Loucy (cell line): ENCODE results near the gene MAP3K7CL.

Source experiments
- H2AFZ ChIP-seq: fragments of 200-600 bp; sonication (generic); 2 replicates; pipeline ENCODE4 v1.6.0; 2016; ENCODE audit warnings: antibody characterized with exemption, mild to moderate bottlenecking, low read length, moderate library complexity
- H3F3A ChIP-seq: fragments of 200-600 bp; 2 replicates; pipeline ENCODE4 v1.6.0; 2016; ENCODE audit warnings: antibody characterized with exemption, low read depth, mild to moderate bottlenecking
- H3K27me3 ChIP-seq: fragments of 200-600 bp; sonication (generic); 2 replicates; pipeline ENCODE4 v1.6.1; 2014; ENCODE audit warnings: low read length, mild to moderate bottlenecking; ENCODE audit not compliant: insufficient read depth, poor library complexity, severe bottlenecking
- H3K36me3 ChIP-seq: fragments of 200-600 bp; sonication (generic); 2 replicates; pipeline ENCODE4 v1.6.1; 2016; ENCODE audit warnings: low read length; ENCODE audit not compliant: insufficient read depth
- H3K4me1 ChIP-seq: fragments of 200-600 bp; sonication (generic); 2 replicates; pipeline ENCODE4 v1.5.1; 2014; ENCODE audit warnings: low read length, mild to moderate bottlenecking; ENCODE audit not compliant: insufficient read depth, poor library complexity, severe bottlenecking
- H3K4me2 ChIP-seq: fragments of 200-600 bp; sonication (generic); 2 replicates; pipeline ENCODE4 v1.6.0; 2014; ENCODE audit warnings: antibody characterized with exemption, low read length, low read depth, mild to moderate bottlenecking; ENCODE audit not compliant: poor library complexity, severe bottlenecking
- H3K4me3 ChIP-seq: fragments of 200-600 bp; sonication (generic); 2 replicates; pipeline ENCODE4 v1.5.1; 2014; ENCODE audit warnings: low read length, mild to moderate bottlenecking, mixed read lengths; ENCODE audit not compliant: poor library complexity, severe bottlenecking
- H3K79me2 ChIP-seq: fragments of 200-600 bp; sonication (generic); 2 replicates; pipeline ENCODE4 v1.6.1; 2014; ENCODE audit warnings: low read length; ENCODE audit not compliant: insufficient read depth
- H3K9ac ChIP-seq: fragments of 200-600 bp; sonication (generic); 2 replicates; pipeline ENCODE4 v1.6.0; 2014; ENCODE audit warnings: mild to moderate bottlenecking, low read depth, low read length, moderate library complexity; ENCODE audit not compliant: poor library complexity, severe bottlenecking
- H3K9me2 ChIP-seq: fragments of 200-600 bp; sonication (generic); replicated peaks from 2 replicates; pipeline ENCODE4 v1.6.1; 2016; ENCODE audit warnings: low read depth, low read length, mixed read lengths
- H3K9me3 ChIP-seq: fragments of 200-600 bp; sonication (generic); 2 replicates; pipeline ENCODE4 v1.6.1; 2014; ENCODE audit warnings: mild to moderate bottlenecking, antibody characterized with exemption, low read length, low read depth; ENCODE audit not compliant: insufficient read depth
- H4K20me1 ChIP-seq: fragments of 200-600 bp; sonication (generic); 2 replicates; pipeline ENCODE4 v1.6.0; 2014; ENCODE audit warnings: antibody characterized with exemption, low read length, mild to moderate bottlenecking; ENCODE audit not compliant: insufficient read depth, poor library complexity, severe bottlenecking
- EZH2phosphoT487 ChIP-seq: fragments of 200-600 bp; IDR thresholded peaks from 2 replicates; pipeline ENCODE4 v1.6.1; 2018; ENCODE audit warnings: antibody characterized with exemption, mild to moderate bottlenecking, moderate library complexity, borderline replicate concordance
- TF ChIP-seq, protein P1 (sequence below): fragments of 200-600 bp; sonication (generic); conservative IDR thresholded peaks from 2 replicates; pipeline ENCODE4 v1.5.1; 2014; ENCODE audit warnings: mild to moderate bottlenecking, antibody characterized with exemption, low read length

Gene MAP3K7CL

DNA sequence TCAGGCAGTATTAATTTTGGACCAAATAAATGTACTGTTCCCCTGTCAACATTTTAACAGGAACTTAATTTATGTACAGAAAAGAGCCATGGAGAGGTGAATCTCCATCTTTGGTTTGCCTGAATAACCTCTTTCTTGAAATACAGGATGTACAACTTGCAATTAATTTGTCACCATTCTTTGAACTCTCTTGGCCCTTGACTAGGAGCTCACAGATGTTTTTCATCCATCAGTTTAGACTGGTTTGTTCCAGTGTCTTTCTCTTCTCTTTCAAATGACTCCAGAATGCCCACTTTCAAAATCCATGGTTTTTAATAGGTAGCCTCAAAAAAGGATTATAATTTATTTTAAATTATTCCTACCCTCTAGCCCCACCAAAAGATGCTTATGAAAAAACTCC lies 5.0 kb downstream of the MAP3K7CL start:
- no peaks in the 10 kb centered on the region for H3K9me3 ChIP-seq
- H3K9me2 ChIP-seq = no peaks in the 10 kb centered on the region
- H3K27me3 ChIP-seq = no peaks in the 10 kb centered on the region
- no peaks in the 10 kb centered on the region for H3K36me3 ChIP-seq
- no peaks in the 10 kb centered on the region for H3K79me2 ChIP-seq
- H3K4me2 ChIP-seq = no peak overlapping the region
- H4K20me1 ChIP-seq = no peaks in the 10 kb centered on the region
- H3K4me3 ChIP-seq = no peak overlapping the region
- no peak overlapping the region for H2AFZ ChIP-seq
- H3F3A ChIP-seq = no peaks in the 10 kb centered on the region
- H3K4me1 ChIP-seq = no peaks in the 10 kb centered on the region
- no peak overlapping the region for H3K9ac ChIP-seq
- TF ChIP-seq, protein P1, sequence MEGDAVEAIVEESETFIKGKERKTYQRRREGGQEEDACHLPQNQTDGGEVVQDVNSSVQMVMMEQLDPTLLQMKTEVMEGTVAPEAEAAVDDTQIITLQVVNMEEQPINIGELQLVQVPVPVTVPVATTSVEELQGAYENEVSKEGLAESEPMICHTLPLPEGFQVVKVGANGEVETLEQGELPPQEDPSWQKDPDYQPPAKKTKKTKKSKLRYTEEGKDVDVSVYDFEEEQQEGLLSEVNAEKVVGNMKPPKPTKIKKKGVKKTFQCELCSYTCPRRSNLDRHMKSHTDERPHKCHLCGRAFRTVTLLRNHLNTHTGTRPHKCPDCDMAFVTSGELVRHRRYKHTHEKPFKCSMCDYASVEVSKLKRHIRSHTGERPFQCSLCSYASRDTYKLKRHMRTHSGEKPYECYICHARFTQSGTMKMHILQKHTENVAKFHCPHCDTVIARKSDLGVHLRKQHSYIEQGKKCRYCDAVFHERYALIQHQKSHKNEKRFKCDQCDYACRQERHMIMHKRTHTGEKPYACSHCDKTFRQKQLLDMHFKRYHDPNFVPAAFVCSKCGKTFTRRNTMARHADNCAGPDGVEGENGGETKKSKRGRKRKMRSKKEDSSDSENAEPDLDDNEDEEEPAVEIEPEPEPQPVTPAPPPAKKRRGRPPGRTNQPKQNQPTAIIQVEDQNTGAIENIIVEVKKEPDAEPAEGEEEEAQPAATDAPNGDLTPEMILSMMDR = no peak
- TF ChIP-seq EZH2phosphoT487 = no peak

GRCh38 chr21:29136033-29136432 lies 5.6 kb downstream of the MAP3K7CL start:
- Histone ChIP-seq H2AFZ (no peak overlapping the region), H3K9me2 (no peaks in the 10 kb centered on the region), H3K9ac (no peak overlapping the region), H3K79me2 (no peaks in the 10 kb centered on the region), H3K27me3 (no peaks in the 10 kb centered on the region), H3K4me1 (no peaks in the 10 kb centered on the region), H3K36me3 (no peaks in the 10 kb centered on the region), H3K4me2 (no peak overlapping the region), H3K4me3 (no peak overlapping the region), H3F3A (no peaks in the 10 kb centered on the region), H3K9me3 (no peaks in the 10 kb centered on the region), H4K20me1 (no peaks in the 10 kb centered on the region)
- TF ChIP-seq, protein P1 = no peak
- TF ChIP-seq EZH2phosphoT487 = no peak

DNA sequence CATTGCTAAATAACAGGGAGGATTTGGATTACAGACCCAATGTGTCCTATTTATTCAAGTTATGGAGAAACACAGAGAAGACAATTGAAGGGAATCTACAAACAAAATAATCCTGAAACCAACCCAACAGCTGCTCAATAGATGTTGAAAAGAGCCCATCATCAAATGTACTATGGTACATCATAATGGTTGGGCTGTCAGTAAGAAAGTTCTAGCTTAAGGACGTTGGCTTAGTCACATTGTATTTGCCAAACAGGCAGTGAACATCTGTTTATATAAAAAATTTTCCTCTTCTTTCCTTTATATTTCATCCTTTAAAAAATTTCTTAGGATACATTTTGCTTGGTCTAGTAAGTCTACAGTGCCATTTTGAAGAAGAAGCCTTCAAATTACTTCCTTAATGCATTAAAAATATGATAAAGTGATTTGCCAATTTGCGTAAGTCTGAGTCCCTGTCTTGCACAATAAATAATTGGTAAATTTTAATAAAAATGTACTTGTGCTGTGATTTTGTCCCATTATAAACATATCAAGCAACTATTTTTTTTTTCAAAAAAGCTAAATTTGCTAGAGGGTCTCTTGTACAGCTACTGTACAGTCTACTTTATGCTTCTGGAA lies 14.4 kb downstream of the MAP3K7CL start:
- Histone ChIP-seq H3K9me3 (no peaks in the 10 kb centered on the region), H3K4me3 (no peak overlapping the region), H3K4me2 (no peak overlapping the region), H3K9ac (no peak overlapping the region), H3K4me1 (no peaks in the 10 kb centered on the region), H2AFZ (no peak overlapping the region), H3K36me3 (no peaks in the 10 kb centered on the region), H3F3A (no peaks in the 10 kb centered on the region), H3K27me3 (no peaks in the 10 kb centered on the region), H3K79me2 (no peaks in the 10 kb centered on the region), H3K9me2 (no peaks in the 10 kb centered on the region), H4K20me1 (no peaks in the 10 kb centered on the region)
- no peak for TF ChIP-seq EZH2phosphoT487

- no peaks in the 10 kb centered on the region for H3K36me3 ChIP-seq
- H3K9me3 ChIP-seq = no peaks in the 10 kb centered on the region
- H2AFZ ChIP-seq = no peak overlapping the region
- no peaks in the 10 kb centered on the region for H3F3A ChIP-seq
- H3K4me2 ChIP-seq = no peak overlapping the region
- H3K4me3 ChIP-seq = no peak overlapping the region
- TF ChIP-seq, protein P1 = no peak
- no peak for TF ChIP-seq EZH2phosphoT487
- no peaks in the 10 kb centered on the region for H3K9me2 ChIP-seq
- H3K4me1 ChIP-seq = no peaks in the 10 kb centered on the region
- H4K20me1 ChIP-seq = no peaks in the 10 kb centered on the region
- no peak overlapping the region for H3K9ac ChIP-seq
- no peaks in the 10 kb centered on the region for H3K27me3 ChIP-seq
- no peaks in the 10 kb centered on the region for H3K79me2 ChIP-seq
These were observed 14.9 kb downstream of the MAP3K7CL start for GRCh38 chr21:29145354-29145782.
